HepG2 (cell line): ENCODE results near the gene CNTNAP1. TPM values are rescaled to one million over a fixed set of nuclear protein-coding genes. Genes with fewer than 3 reads are reported as not detected.

Experiments used
- ADNP ChIP-seq: sonication (generic); formaldehyde crosslinking; IDR thresholded peaks from 2 replicates; pipeline ENCODE4 v1.4.0; 2020; ENCODE audit warnings: missing genetic modification reagents
- BRF2 ChIP-seq: sonication (generic); formaldehyde crosslinking; IDR thresholded peaks from 2 replicates; pipeline ENCODE4 v1.8.1; 2022; ENCODE audit warnings: mild to moderate bottlenecking, missing genetic modification reagents
- FOXP4 ChIP-seq: sonication (generic); formaldehyde crosslinking; IDR thresholded peaks from 2 replicates; pipeline ENCODE4 v1.4.0; 2020; ENCODE audit warnings: missing genetic modification reagents
- HMGA1 ChIP-seq: sonication (generic); formaldehyde crosslinking; conservative IDR thresholded peaks from 2 replicates; pipeline ENCODE4 v1.4.0; 2020; ENCODE audit warnings: missing genetic modification reagents
- KLF16 ChIP-seq, 2 experiments: sonication (generic) in 1 of 2; formaldehyde crosslinking in 1 of 2; IDR thresholded peaks; 2 replicates each; pipeline versions ENCODE4 v1.6.1 to v1.8.0; 2016 to 2023; ENCODE audit warnings: missing genetic modification reagents in 2 of 2, missing compliant biosample characterization in 1 of 2
- PHF20 ChIP-seq: sonication (generic); formaldehyde crosslinking; IDR thresholded peaks from 2 replicates; pipeline ENCODE4 v1.5.0; 2020; ENCODE audit warnings: mild to moderate bottlenecking, missing genetic modification reagents
- XRCC5 ChIP-seq: fragments of 200-400 bp; formaldehyde crosslinking; optimal IDR thresholded peaks from 2 replicates; pipeline ENCODE3; 2017; ENCODE audit warnings: mild to moderate bottlenecking, low read length
- ZBTB37 ChIP-seq: sonication (generic); formaldehyde crosslinking; IDR thresholded peaks from 2 replicates; pipeline ENCODE4 v1.4.0; 2020; ENCODE audit warnings: mild to moderate bottlenecking, missing genetic modification reagents
- ZNF124 ChIP-seq: sonication (generic); formaldehyde crosslinking; IDR thresholded peaks from 2 replicates; pipeline ENCODE4 v1.4.0; 2020; ENCODE audit warnings: missing genetic modification reagents
- ZNF275 ChIP-seq: sonication (generic); formaldehyde crosslinking; IDR thresholded peaks from 2 replicates; pipeline ENCODE4 v1.8.0; 2022; ENCODE audit warnings: missing genetic modification reagents, mild to moderate bottlenecking, inconsistent platforms, borderline replicate concordance
- ZNF441 ChIP-seq: sonication (generic); formaldehyde crosslinking; IDR thresholded peaks from 2 replicates; pipeline ENCODE4 v1.7.0; 2021; ENCODE audit warnings: missing genetic modification reagents, borderline replicate concordance
- ZNF512B ChIP-seq: sonication (generic); formaldehyde crosslinking; IDR thresholded peaks from 2 replicates; pipeline ENCODE4 v1.5.1; 2020; ENCODE audit warnings: missing genetic modification reagents, mild to moderate bottlenecking, borderline replicate concordance
- ZNF607 ChIP-seq: sonication (generic); formaldehyde crosslinking; IDR thresholded peaks from 2 replicates; pipeline ENCODE4 v1.5.1; 2020; ENCODE audit warnings: missing genetic modification reagents, mild to moderate bottlenecking, borderline replicate concordance
- ZNF792 ChIP-seq: IDR thresholded peaks from 2 replicates; pipeline ENCODE4 v1.6.1; 2016
- polyA plus RNA-seq, 8 experiments: library from polyadenylated mRNA; depleted of rRNA in 3 of 8; stranded (reverse) in 7 of 8; unstranded in 1 of 8; fragments of >200 nt; fragmentation: Illumina TruSeq in 4 of 8; extraction: Trizol in 4 of 8; gene quantifications; 2 replicates each; pipeline versions ENCODE4 v1.2.1 to v1.2.3, GENCODE V29; 2011 to 2016; ENCODE audit warnings: low read depth in 4 of 8, missing spikeins in 1 of 8, mixed read lengths in 1 of 8; ENCODE audit not compliant: insufficient read depth in 1 of 8
- total RNA-seq, 5 experiments: library from RNA; depleted of rRNA; stranded (reverse); fragments of >200 nt; fragmentation: Illumina TruSeq; extraction: Trizol; gene quantifications; 2 replicates each; pipeline ENCODE4 v1.2.3, GENCODE V29; 2016; ENCODE audit warnings: low read depth in 1 of 5
- TF ChIP-seq, protein P1 (sequence below): IDR thresholded peaks from 2 replicates; pipeline ENCODE4 v1.6.1; 2012; ENCODE audit warnings: inconsistent platforms
- TF ChIP-seq, protein P2 (sequence below): sonication (generic); formaldehyde crosslinking; IDR thresholded peaks from 2 replicates; pipeline ENCODE4 v1.4.0; 2020; ENCODE audit warnings: mild to moderate bottlenecking, missing genetic modification reagents

Gene CNTNAP1
- total and polyA plus RNA-seq, 2 of the 13 experiments (the other 11 are each of a cell fraction or from before 2014, with no cell fraction given), result 4.5 to 7.7 TPM

DNA sequence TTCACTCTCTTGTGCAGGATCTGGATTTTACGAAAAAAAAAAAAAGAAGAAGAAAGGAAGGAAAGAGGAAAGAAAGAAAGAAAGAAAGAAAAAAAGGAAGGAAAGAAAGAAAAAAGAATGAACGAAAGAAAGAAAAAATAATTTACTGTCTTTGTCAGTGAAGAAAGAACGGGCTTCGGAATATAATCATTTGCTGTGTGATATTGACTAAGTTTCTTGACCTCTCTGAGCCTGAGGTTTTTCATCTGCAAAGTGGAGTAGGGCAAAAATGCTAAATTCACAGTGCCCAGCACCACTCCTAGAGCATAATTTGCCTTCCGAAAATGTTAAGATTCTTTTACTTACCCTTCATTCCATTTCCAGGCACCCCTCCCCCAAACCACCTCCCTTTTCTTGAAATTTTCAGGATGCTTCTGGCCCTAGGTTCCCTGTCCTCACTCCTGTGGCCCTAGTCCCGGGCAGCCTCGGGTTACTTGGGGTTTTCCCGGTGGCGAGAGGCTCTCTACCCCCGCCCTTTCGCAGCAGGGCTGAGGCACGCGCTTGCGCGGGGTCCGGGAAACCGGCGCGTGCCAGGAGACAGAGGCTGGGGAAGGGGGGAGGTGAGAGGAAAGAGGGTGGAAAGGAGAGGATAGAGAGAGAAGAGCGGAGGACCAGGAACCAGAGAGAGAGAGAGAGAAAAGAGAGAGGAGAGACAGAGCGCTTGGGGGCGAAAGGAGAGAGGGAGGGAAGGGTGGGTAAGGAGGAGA, at the start of gene CNTNAP1 (continued):
- TF ChIP-seq ZNF607 (CRISPR knock-in tag) (peak; percentile 14; the same call in 1 of the 2 replicates), FOXP4 (CRISPR knock-in tag) (no peak), ZBTB37 (CRISPR knock-in tag) (peak; percentile 71), XRCC5 (peak; percentile 15), ZNF275 (CRISPR knock-in tag) (peak; percentile 23; the same call in 1 of the 2 replicates), KLF16 (CRISPR knock-in tag; IDR thresholded peaks at IDR 0.05) (peak in 1 of 2 experiments; percentile 58; a peak in 2 of 4 replicates), ZNF792 (peak; percentile 70), BRF2 (no peak), PHF20 (CRISPR knock-in tag) (0 out of 2 replicates have a peak, but pooled peaks have one; percentile 17), ZNF512B (CRISPR knock-in tag) (no peak; the same call in 1 of the 2 replicates), ZNF441 (CRISPR knock-in tag) (0 out of 2 replicates have a peak, but pooled peaks have one; percentile 27), ZNF124 (peak; percentile 50; the same call in 1 of the 2 replicates), ADNP (CRISPR knock-in tag) (peak; percentile 58), HMGA1 (CRISPR knock-in tag) (no peak)
- TF ChIP-seq, protein P1, sequence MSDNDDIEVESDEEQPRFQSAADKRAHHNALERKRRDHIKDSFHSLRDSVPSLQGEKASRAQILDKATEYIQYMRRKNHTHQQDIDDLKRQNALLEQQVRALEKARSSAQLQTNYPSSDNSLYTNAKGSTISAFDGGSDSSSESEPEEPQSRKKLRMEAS, result peak; percentile 90
- TF ChIP-seq, protein P2, sequence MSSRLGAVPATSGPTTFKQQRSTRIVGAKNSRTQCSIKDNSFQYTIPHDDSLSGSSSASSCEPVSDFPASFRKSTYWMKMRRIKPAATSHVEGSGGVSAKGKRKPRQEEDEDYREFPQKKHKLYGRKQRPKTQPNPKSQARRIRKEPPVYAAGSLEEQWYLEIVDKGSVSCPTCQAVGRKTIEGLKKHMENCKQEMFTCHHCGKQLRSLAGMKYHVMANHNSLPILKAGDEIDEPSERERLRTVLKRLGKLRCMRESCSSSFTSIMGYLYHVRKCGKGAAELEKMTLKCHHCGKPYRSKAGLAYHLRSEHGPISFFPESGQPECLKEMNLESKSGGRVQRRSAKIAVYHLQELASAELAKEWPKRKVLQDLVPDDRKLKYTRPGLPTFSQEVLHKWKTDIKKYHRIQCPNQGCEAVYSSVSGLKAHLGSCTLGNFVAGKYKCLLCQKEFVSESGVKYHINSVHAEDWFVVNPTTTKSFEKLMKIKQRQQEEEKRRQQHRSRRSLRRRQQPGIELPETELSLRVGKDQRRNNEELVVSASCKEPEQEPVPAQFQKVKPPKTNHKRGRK, result peak; percentile 27
